Activated CD4-positive, alpha-beta memory T cell treated with anti-CD3 and anti-CD28 coated beads, Interleukin-2, amount 10 ng/mL, durations not matched to agents 7 days and 5 days (primary cell): ENCODE measurements around the gene TMEM126B. TPM values are rescaled to one million over a fixed set of nuclear protein-coding genes. Genes with fewer than 3 reads are reported as not detected.
"Not testable (repeated sequence)": the region's sequence is repeated elsewhere in the genome, so short reads cannot be mapped to it uniquely, and the experiment has no call there.

Source experiments
- CTCF ChIA-PET: fragments of 350-600 bp; sonication (Branson Sonifier 250); formaldehyde crosslinking; loops from one replicate; lab custom pipeline; 2021; ENCODE audit warnings: antibody characterized with exemption, inconsistent platforms; lab: Charles Lee
- POLR2A ChIA-PET: fragments of 350-600 bp; sonication (Branson Sonifier 250); formaldehyde crosslinking; loops from one replicate; lab custom pipeline; 2021; ENCODE audit warnings: antibody characterized with exemption; lab: Charles Lee
- DNase-seq: peaks from one replicate; pipeline ENCODE4 v3.0.0-alpha.2; 2020
- H3K27ac Mint-ChIP-seq: one replicate; pipeline ENCODE4 v1.8.0; 2021; ENCODE audit warnings: mild to moderate bottlenecking, mixed read lengths
- H3K27me3 Mint-ChIP-seq: one replicate; pipeline ENCODE4 v1.8.0; 2021; ENCODE audit warnings: mixed read lengths
- H3K36me3 Mint-ChIP-seq: one replicate; pipeline ENCODE4 v1.8.0; 2021; ENCODE audit warnings: low read depth, mixed read lengths
- H3K4me1 Mint-ChIP-seq: one replicate; pipeline ENCODE4 v1.8.0; 2021; ENCODE audit warnings: mixed read lengths
- H3K4me3 Mint-ChIP-seq: one replicate; pipeline ENCODE4 v1.8.0; 2021; ENCODE audit warnings: mild to moderate bottlenecking, mixed read lengths
- H3K9me3 Mint-ChIP-seq: one replicate; pipeline ENCODE4 v1.8.0; 2021; ENCODE audit warnings: mixed read lengths
- total RNA-seq, 2 experiments: library from RNA; stranded (reverse); gene quantifications; one replicate each; pipeline ENCODE4 v1.2.3, GENCODE V29; 2021

The TMEM126B gene
- total RNA-seq, 2 experiments from 2014 or later = 48.8 to 50.3 TPM

- H3K27me3 Mint-ChIP-seq, H3K4me3 Mint-ChIP-seq, H3K4me1 Mint-ChIP-seq, DNase-seq, POLR2A ChIA-PET, CTCF ChIA-PET, H3K27ac Mint-ChIP-seq, H3K9me3 Mint-ChIP-seq, H3K36me3 Mint-ChIP-seq: not testable (repeated sequence)
Measured at GRCh38 chr11:85611643-85612042, 16.8 kb upstream of the TMEM126B start.

- CTCF ChIA-PET = interaction anchor here (1.5 kb wide), 1 partner anchor 155 kb away, joined by 3 read pairs; no protein-coding TSS in a partner anchor
- POLR2A ChIA-PET = interaction anchor here (1.1 kb wide), 1 partner anchor 9 kb away, joined by 3 read pairs; the partner anchor contains the start of gene TMEM126B
- Mint-ChIP-seq H3K27ac (no peak overlapping the region), H3K36me3 (no peaks in the 10 kb centered on the region), H3K4me3 (no peak overlapping the region), H3K27me3 (no peaks in the 10 kb centered on the region), H3K9me3 (no peaks in the 10 kb centered on the region), H3K4me1 (peaks cover 8% of the 10 kb centered on the region)
- no peak for DNase-seq
Measured at GRCh38 chr11:85619499-85619898, 8.9 kb upstream of the TMEM126B start.

DNA sequence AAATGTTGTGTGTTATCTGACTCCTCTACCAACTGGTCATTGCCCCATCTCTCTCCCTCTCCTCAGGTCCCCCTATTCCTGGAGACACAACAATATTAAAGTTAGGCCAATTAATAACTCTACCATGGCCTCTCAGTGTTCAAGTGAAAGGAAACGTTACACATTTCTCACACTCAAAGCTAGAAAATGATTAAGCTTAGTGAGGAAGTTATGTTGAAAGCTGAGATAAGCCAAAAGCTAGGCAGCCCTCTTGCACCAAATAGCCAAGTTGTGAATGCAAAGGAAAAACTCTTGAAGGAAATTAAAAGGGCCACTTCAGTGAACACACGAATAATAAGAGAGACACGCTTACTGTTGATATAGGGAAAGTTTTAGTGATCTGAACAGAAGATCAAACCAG, 8.1 kb upstream of the TMEM126B start:
- no peak overlapping the region for H3K27ac Mint-ChIP-seq
- CTCF ChIA-PET = interaction anchor here (1.5 kb wide), 1 partner anchor 154 kb away, joined by 3 read pairs; no protein-coding TSS in a partner anchor
- no peaks in the 10 kb centered on the region for H3K36me3 Mint-ChIP-seq
- peaks cover 10% of the 10 kb centered on the region for H3K4me1 Mint-ChIP-seq
- H3K27me3 Mint-ChIP-seq = no peaks in the 10 kb centered on the region
- POLR2A ChIA-PET = interaction anchor here (1.1 to 1.3 kb wide), 2 partner anchors 8 to 28 kb away, joined by 3 to 4 read pairs; partner anchors contain the start of genes TMEM126A and TMEM126B
- H3K4me3 Mint-ChIP-seq = no peak overlapping the region
- DNase-seq = no peak
- H3K9me3 Mint-ChIP-seq = no peaks in the 10 kb centered on the region

DNA sequence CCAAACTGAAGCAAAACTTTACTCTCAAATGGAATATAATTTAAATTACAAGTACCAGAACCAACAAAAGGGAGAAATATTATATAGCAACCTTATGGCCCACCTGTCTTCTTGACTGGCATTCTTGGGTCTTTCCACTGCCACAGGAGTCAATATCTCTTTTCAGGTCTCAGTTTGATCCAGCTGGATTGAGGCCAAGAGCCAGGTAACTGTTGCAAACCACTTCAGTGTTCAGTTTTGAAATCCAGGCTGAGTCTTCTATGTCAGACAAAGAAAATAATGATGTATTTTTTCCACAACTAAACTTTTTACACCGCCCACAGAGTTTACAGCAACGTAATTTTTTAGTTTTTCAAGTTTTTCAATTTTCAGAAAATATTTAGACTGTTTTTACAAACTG, 1.9 kb upstream of the TMEM126B start:
- ChIA-PET CTCF (interaction anchor here (1.3 to 2.9 kb wide), 2 partner anchors 22 to 228 kb away, joined by 5 to 12 read pairs; partner anchors contain the start of genes CCDC83 and TMEM126A), POLR2A (interaction anchor here (1.0 to 5.9 kb wide), 3 partner anchors 11 to 38 kb away, joined by 4 to 88 read pairs (median 45); partner anchors contain the start of genes CREBZF and TMEM126A)
- Mint-ChIP-seq H3K27ac (no peak overlapping the region), H3K4me1 (peaks cover 42% of the 10 kb centered on the region), H3K4me3 (no peak overlapping the region), H3K27me3 (peaks cover 2% of the 10 kb centered on the region), H3K36me3 (peaks cover 9% of the 10 kb centered on the region), H3K9me3 (no peaks in the 10 kb centered on the region)
- no peak for DNase-seq

DNA sequence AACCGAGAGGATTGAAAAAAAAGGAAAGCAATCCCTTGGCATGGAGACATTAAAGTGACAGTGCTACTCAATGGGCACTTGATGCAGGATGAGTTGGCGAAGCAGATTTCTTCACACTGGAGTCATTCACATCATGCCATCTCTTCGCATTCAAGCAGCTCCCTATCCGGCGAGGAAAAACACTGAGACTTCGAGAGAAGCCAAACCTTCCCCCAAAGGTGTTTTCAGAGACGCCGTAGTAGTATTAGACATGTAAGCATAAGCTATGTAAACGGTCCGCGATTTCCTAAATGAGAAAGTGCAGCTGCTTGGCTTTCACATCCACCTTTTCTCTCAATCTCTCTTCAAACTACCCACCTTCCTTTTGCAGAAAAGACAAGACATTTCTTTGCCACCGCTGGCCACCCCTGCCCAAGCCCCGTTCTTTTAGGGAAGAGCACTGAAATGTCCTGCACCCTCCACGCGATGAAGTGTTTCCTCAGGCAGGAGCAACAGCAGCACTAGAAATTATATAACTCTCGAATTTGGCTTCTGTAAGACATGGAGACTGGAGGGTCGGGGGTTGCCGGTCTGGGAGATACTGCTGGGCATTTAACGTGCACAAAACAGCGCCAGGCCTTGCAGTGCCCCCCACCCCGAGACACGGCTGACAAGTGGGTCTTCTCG, 928 bp upstream of the TMEM126B start, which contains the start of gene DLG2:
Gene DLG2 (minus strand): TSS at position 13 of the 666 bp plus-strand sequence.
- no peaks in the 10 kb centered on the region for H3K9me3 Mint-ChIP-seq
- CTCF ChIA-PET = interaction anchor here (0.9 to 2.9 kb wide), 7 partner anchors 10 to 566 kb away, joined by 3 to 12 read pairs (median 4); partner anchors contain the start of genes CCDC83 and TMEM126A
- peaks cover 2% of the 10 kb centered on the region for H3K27me3 Mint-ChIP-seq
- peak within 1 kb of the TSS; percentile 94 for H3K4me3 Mint-ChIP-seq
- no peak for DNase-seq
- H3K27ac Mint-ChIP-seq = peak within 1 kb of the TSS; percentile 88
- H3K4me1 Mint-ChIP-seq = peaks cover 42% of the 10 kb centered on the region
- H3K36me3 Mint-ChIP-seq = peaks cover 15% of the 10 kb centered on the region
- POLR2A ChIA-PET = interaction anchor here (0.8 to 5.9 kb wide), 17 partner anchors 8 to 619 kb away, joined by 3 to 88 read pairs (median 4); partner anchors contain the start of genes CCDC83, CREBZF and TMEM126A

DNA sequence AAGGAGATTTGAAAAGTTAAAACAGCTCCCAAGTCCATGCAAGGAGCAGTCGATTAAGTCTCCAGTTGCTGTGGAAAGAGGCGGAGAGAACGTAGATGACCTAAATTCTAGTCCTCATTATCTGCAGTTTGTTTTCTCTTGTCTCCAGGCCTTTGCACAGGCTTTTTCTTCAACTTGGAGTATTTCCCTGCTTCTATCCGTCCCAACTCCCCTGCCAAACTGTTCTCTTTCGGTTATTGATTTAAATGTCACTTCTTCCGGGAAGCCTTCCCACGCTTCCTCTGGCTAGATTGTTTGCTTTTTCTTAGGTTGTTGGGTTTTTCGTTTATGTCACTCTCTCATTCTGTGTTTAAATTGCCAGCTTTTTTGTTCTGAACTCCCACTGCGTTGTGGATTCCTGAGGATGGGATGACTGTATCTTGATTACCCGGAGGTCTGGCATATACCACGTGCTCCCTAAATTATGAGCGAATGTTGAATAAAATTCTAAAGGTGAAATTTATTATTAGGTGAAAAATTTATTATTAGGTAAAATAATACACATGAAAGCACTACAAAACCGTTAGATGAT, 463 bp downstream of the TMEM126B start:
- CTCF ChIA-PET = interaction anchor here (0.6 to 2.9 kb wide), 5 partner anchors 19 to 125 kb away, joined by 3 to 12 read pairs (median 3); partner anchors contain the start of gene TMEM126A
- peaks cover 43% of the 10 kb centered on the region for H3K4me1 Mint-ChIP-seq

DNA sequence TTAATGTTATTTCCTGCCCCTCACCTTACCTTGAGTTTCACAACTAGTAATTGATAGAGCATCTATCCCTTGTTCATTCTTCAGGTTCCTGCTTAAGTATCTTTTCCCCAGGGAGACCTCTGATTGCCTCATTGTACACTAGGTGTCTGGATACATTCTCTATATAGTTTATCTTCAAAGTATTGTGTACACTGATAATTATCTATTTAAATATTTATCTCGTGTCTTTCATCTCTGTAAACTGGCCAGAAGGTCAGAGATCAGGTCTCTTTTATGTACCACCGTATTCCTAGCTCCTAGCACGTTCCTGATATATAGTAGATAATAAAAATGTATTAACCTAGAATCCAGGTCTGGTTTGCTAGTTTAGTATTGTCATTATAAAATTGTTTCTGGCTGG, 6.4 kb downstream of the TMEM126B start:
- Mint-ChIP-seq H3K4me1 (peaks cover 17% of the 10 kb centered on the region), H3K4me3 (no peak overlapping the region), H3K9me3 (no peaks in the 10 kb centered on the region), H3K27ac (no peak overlapping the region), H3K36me3 (peaks cover 63% of the 10 kb centered on the region), H3K27me3 (no peaks in the 10 kb centered on the region)
- ChIA-PET CTCF (interaction anchor here (1.5 kb wide), 1 partner anchor 13 kb away, joined by 4 read pairs; the partner anchor contains the start of gene TMEM126A), POLR2A (no interaction called here)
- DNase-seq = no peak

More for the DNA sequence above, 463 bp downstream of the TMEM126B start:
- H3K27me3 Mint-ChIP-seq = peaks cover 2% of the 10 kb centered on the region
- POLR2A ChIA-PET = interaction anchor here (0.7 to 5.9 kb wide), 20 partner anchors 9 to 1177 kb away, joined by 3 to 88 read pairs (median 4); partner anchors contain the start of genes CCDC83, CREBZF, EED and PICALM
- peaks cover 26% of the 10 kb centered on the region for H3K36me3 Mint-ChIP-seq
- peak overlapping the region; percentile 88 for H3K27ac Mint-ChIP-seq
- no peaks in the 10 kb centered on the region for H3K9me3 Mint-ChIP-seq
- no peak for DNase-seq
- H3K4me3 Mint-ChIP-seq = peak overlapping the region; percentile 94

DNA sequence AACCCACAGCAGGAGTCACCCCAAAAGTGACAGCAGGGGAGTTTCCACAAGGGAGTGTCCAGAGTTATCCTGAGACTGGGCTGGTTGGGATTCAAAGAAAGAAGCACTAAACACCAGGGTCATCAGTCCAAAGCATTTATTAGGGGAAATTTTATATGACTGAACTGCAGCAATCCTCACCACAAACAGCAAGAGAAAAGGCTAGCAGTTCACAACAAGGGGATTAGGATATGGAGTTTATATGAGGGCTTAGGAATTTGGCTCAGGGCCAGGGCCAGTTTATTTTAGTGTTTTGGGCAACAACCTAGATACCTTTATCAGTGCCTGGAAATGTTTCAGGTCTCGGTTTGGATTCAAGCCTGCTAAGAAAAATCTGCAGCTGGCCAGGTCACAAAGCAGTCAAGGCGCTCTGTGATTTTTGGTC, 14.8 kb downstream of the TMEM126B start:
- POLR2A ChIA-PET = no interaction called here
- no peak for DNase-seq
- Mint-ChIP-seq H3K27ac (no peak overlapping the region), H3K9me3 (no peaks in the 10 kb centered on the region), H3K36me3 (peaks cover 7% of the 10 kb centered on the region), H3K4me3 (no peak overlapping the region), H3K27me3 (peaks cover 32% of the 10 kb centered on the region), H3K4me1 (peaks cover 12% of the 10 kb centered on the region)
- CTCF ChIA-PET = no interaction called here

- no peak for DNase-seq
Measured at GRCh38 chr11:85647078-85647477, 18.7 kb downstream of the TMEM126B start.

DNA sequence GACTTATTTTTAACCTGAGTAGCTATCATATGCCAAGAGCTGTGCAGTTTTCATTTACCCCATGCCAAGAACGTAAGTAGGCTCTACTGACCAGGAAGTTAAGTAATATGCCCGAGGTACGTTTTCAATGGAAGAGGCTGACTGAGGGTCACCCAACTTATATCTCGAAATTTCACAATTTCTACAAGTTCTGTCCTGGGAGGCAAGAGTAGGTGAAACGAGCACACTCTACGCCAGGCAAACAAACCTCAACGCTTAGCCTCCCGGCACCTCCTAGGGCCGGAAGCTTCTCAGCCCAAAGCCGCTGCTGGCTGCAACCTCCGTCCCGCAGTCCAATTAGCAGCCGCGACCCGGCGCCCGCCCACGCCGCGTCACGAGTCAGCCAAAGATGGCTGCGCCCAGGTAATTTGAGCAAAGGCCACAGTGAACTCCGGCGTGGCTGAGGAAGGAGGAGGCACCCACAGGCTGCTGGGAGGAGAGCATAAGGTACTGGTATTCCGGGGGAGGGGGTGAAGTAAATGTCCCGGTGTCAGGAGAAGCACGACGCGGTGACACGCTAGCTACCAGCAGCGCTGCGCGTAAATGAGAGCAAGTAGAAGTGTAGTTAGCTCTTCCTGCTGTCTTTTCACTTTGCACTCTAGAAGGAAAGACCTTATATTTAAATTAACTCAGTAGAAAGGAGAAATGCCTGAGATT, 19.4 kb downstream of the TMEM126B start, which contains the start of gene TMEM126A:
Gene TMEM126A (plus strand): TSS at position 364 of the 696 bp plus-strand sequence. CDS start 2,289 bp downstream, outside the sequence.
- H3K36me3 Mint-ChIP-seq = peaks cover 18% of the 10 kb centered on the region
- ChIA-PET CTCF (interaction anchor here (0.6 to 3.3 kb wide), 11 partner anchors 9 to 207 kb away, joined by 3 to 16 read pairs (median 6); partner anchors contain the start of genes CCDC83, DLG2 and TMEM126B), POLR2A (interaction anchor here (0.8 to 11.1 kb wide), 29 partner anchors 9 to 655 kb away, joined by 3 to 220 read pairs (median 4); partner anchors contain the start of genes CCDC83, CREBZF, DLG2 and EED)
- DNase-seq = peak; percentile 93
- peaks cover 36% of the 10 kb centered on the region for H3K4me1 Mint-ChIP-seq
- H3K27ac Mint-ChIP-seq = peak within 1 kb of the TSS; percentile 91
- peak within 1 kb of the TSS; percentile 92 for H3K4me3 Mint-ChIP-seq
- peaks cover 16% of the 10 kb centered on the region for H3K27me3 Mint-ChIP-seq
- no peaks in the 10 kb centered on the region for H3K9me3 Mint-ChIP-seq

More at GRCh38 chr11:85647078-85647477, 18.7 kb downstream of the TMEM126B start:
- POLR2A ChIA-PET = interaction anchor here (0.9 to 11.1 kb wide), 19 partner anchors 10 to 645 kb away, joined by 3 to 220 read pairs (median 5); partner anchors contain the start of genes CCDC83, CREBZF, DLG2 and EED
- Mint-ChIP-seq H3K4me1 (peaks cover 33% of the 10 kb centered on the region), H3K36me3 (peaks cover 15% of the 10 kb centered on the region), H3K9me3 (no peaks in the 10 kb centered on the region), H3K27ac (peak overlapping the region; percentile 91), H3K27me3 (peaks cover 20% of the 10 kb centered on the region), H3K4me3 (peak overlapping the region; percentile 92)
- CTCF ChIA-PET = interaction anchor here (0.6 to 3.3 kb wide), 8 partner anchors 9 to 208 kb away, joined by 3 to 16 read pairs (median 8); partner anchors contain the start of genes CCDC83, DLG2 and TMEM126B

- Mint-ChIP-seq H3K36me3 (peaks cover 34% of the 10 kb centered on the region), H3K9me3 (no peaks in the 10 kb centered on the region), H3K27me3 (no peaks in the 10 kb centered on the region), H3K4me1 (peaks cover 51% of the 10 kb centered on the region), H3K27ac (no peak overlapping the region), H3K4me3 (no peak overlapping the region)
- POLR2A ChIA-PET = interaction anchor here (0.6 to 11.1 kb wide), 4 partner anchors 10 to 271 kb away, joined by 3 to 220 read pairs (median 3); partner anchors contain the start of genes CREBZF and TMEM126B
- CTCF ChIA-PET = interaction anchor here (1.2 kb wide), 1 partner anchor 13 kb away, joined by 4 read pairs; no protein-coding TSS in a partner anchor
- DNase-seq = no peak
Measured at GRCh38 chr11:85651118-85651517, 22.7 kb downstream of the TMEM126B start.
